Omental fat pad (tissue), 4 donors: Measurements from ENCODE around the gene SGSH. TPM values are rescaled to one million over a fixed set of nuclear protein-coding genes. Genes with fewer than 3 reads are reported as not detected.

ENCODE experiments used
- ATAC-seq: fragments of 150-250 bp; one replicate; pipeline ENCODE4 v1.9.1; 2016; ENCODE audit warnings: mild to moderate bottlenecking, moderate library complexity; ENCODE audit not compliant: low FRiP score
- DNase-seq: peaks from one replicate; pipeline ENCODE4 v3.0.0-alpha.2; 2019; ENCODE audit warnings: low spot score
- total RNA-seq, 4 donors: library from RNA; depleted of rRNA; stranded (reverse); fragments of >200 nt; gene quantifications; one replicate each; pipeline ENCODE4 v1.1.0, GENCODE V29; 2016
- TF ChIP-seq, protein P1 (sequence below), 3 donors: fragments of 450-650 bp; IDR thresholded peaks; one replicate each; pipeline ENCODE4 v1.5.1; 2016 to 2017; ENCODE audit warnings: antibody characterized with exemption in 3 of 3, mild to moderate bottlenecking in 3 of 3, moderate library complexity in 2 of 3

SGSH gene
- total RNA-seq, 4 donors from 2014 or later, result 16.2 to 32.2 (median 28.0) TPM

DNA sequence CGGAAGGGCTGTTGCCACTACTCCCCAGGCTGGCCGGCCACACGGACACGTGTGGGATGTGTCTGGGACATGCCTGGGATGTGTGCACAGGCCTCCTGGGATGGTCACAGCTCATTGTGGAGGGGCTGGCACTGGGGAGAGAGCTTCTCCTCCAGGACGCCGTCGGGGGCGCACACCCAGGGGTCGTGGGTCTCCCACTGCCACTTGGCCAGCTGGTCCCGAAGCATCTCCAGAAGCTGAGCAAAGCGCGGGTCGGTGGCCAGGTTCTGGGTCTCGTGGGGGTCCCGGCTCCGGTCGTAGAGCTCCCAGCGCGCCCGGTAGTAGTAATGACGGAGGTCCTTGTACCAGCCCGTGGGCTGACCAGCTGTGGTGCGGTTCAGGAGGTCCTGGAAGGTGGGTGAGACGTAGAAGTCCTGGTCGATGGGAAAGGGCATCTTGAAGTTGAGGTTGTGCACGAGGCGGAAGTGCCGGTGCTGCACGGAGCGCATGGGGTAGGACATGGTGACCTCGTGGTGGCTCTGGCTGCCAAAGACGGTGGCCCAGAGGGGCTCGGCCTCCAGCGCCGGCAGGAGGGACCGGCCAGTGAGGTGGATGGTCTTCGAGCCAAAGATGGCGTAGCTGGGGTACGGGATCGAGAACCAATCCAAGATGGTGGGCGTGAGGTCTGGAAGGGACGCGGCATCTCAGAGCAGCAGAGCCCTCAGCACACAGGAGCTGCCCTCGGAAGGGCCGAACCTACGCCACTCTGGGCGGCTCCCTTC, 9.6 kb downstream of the SGSH start:
- ATAC-seq (no peak), DNase-seq (no peak)
- TF ChIP-seq, protein P1, sequence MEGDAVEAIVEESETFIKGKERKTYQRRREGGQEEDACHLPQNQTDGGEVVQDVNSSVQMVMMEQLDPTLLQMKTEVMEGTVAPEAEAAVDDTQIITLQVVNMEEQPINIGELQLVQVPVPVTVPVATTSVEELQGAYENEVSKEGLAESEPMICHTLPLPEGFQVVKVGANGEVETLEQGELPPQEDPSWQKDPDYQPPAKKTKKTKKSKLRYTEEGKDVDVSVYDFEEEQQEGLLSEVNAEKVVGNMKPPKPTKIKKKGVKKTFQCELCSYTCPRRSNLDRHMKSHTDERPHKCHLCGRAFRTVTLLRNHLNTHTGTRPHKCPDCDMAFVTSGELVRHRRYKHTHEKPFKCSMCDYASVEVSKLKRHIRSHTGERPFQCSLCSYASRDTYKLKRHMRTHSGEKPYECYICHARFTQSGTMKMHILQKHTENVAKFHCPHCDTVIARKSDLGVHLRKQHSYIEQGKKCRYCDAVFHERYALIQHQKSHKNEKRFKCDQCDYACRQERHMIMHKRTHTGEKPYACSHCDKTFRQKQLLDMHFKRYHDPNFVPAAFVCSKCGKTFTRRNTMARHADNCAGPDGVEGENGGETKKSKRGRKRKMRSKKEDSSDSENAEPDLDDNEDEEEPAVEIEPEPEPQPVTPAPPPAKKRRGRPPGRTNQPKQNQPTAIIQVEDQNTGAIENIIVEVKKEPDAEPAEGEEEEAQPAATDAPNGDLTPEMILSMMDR (IDR thresholded peaks at IDR 0.05), result no peak

DNA sequence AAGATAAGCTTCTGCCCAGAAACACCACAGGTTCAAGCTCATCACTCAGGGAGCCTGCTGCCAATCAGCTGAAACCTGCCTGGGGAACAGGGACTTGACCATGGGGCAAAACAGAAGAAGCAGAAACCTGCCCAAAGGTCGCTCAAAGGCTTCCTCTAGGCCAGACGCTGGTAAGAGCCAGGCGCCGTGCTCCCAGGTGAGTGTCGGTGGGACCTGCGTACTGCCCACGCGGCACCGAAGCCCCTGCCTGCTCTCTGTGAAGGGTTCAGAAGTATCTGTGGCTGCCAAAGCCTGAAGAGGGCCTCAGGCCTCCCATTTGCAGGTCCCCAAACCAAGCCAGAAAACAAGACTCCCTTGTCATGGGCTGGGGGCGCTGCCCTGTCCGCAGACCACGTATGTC, 10.4 kb downstream of the SGSH start:
- ATAC-seq (no peak), DNase-seq (no peak)
- TF ChIP-seq, protein P1 (IDR thresholded peaks at IDR 0.05), result no peak

DNA sequence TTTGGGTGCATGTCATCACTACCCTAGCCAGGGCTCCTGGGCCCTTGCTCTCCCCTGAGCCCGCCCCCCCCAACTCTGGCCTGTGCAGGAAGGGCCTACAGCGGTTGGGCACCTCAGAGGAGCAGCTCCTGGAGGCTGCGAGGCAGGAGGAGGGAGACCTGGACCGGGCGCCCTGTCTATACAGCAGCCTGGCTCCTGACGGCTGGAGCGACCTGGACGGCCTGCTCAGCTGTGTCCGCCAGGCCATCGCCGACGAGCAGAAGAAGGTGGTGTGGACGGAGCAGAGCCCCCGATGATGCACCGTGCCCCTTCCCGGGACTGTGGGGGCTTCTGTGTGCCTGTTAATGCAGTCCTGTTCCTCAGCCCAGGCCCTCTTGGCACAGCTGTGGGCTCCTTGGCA, 12.1 kb downstream of the SGSH start:
- TF ChIP-seq, protein P1 (IDR thresholded peaks at IDR 0.05), result no peak
- ATAC-seq (no peak), DNase-seq (no peak)

DNA sequence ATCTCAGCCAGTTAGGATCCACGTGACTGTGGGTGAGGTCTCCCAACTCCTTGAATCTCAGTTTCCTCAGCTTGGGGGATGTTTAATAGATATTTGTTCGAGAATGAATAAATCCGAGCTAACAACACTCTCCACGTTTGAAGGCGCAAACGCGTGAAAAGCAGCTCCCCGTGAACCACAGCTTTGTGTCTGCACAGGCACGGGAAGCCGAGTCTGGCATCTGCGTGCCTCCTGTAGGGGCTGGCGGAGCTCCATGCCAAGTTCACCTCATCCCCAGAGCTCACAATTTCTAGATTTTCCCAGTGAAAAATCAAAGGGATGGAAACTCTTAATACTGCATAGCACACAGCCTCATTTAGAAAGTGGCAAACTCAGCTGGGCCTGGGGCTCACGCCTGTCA, 14.3 kb downstream of the SGSH start:
- no peak for DNase-seq
- TF ChIP-seq, protein P1 (IDR thresholded peaks at IDR 0.05), result no peak
- no peak for ATAC-seq

DNA sequence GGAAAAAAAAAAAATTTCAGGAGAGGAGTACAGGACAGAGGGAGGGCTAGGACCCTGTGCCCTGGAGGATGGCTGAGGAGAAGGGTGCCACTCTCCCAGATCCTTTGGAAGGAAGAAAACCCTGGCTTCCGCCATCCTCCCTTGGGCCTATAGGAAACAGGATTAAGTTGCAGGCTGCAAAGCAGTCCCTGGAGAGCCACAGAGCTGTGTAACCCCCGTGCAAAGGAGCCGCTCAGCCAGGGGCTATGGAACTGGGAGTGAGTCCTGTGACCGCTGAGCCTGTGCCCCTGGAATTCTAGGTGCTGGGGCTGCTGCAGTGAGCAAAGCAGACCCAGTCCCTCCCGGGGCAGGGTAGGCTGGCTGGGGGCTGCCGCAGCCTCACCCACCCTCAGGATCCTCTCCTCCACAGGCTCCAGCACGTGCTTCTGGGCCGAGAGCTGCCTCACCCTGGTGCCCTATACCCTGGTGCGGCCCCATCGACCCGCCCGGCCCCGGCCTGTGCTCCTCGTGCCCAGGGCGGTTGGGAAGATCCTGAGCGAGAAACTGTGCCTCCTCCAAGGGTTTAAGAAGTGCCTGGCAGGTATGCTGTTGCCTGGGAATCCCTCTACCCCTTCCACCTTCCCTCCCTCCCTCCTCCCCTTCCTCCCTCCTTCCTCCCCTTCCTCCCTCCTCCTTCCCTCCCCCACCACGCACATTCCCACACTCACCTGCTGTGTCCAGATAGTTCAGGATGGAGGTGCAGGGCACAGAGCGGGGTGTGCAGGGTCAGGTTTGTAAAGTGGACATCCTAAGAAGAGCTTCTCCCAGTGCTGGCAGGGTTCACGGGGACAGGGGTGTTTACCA, 15.3 kb downstream of the SGSH start:
- TF ChIP-seq, protein P1 (IDR thresholded peaks at IDR 0.05), result no peak
- no peak for ATAC-seq
- DNase-seq, result no peak

DNA sequence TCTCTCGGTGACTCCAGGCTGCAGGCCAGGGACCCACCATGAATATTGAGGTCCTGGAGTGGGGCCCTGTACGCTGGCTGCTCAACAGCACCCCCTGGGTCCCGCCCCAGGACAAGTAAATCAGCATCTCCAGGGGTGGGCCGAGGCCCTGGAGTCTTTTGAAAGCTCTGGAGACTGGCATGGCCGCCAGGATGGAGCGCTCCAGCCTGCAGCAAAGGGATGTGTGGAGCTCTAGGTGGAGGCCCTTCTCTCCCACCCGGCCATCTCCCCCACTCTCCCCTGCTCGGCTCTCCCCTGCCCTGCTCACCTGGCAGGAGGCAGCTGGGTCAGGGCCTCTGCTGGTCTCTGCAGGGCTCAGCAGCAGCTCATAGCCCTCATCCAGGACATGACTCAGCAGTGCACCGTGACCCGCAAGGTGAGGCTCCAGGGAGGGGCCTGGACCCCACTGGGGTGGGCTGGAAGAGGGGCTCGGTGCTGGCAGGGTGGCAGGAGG, 16.6 kb downstream of the SGSH start:
- ATAC-seq (no peak), DNase-seq (no peak)
- TF ChIP-seq, protein P1 (IDR thresholded peaks at IDR 0.05), result no peak
